GM13977 (cell line): ENCODE data around the gene CUL1.

Experiments
- DNase-seq: peaks from one replicate; pipeline ENCODE4 v3.0.0; 2012; ENCODE audit warnings: low spot score
- CTCF ChIP-seq: IDR thresholded peaks from 2 replicates; pipeline ENCODE4 v1.5.1; 2012; ENCODE audit warnings: mild to moderate bottlenecking, control low read depth; ENCODE audit not compliant: insufficient read depth; ENCODE audit errors: extremely low read depth, missing control alignments
- in situ Hi-C: fragments of 300-500 bp; cut with MboI; formaldehyde crosslinking; loops from one replicate; pipeline ENCODE4 v1.12.0; 2022; ENCODE audit warnings: low sequenced_read_pairs, low pct_unique_long_range_greater_than_20kb, mixed read lengths, inconsistent platforms; ENCODE audit not compliant: unreplicated experiment

The CUL1 gene

GRCh38 chr7:148828965-148829364, 130.3 kb downstream of the CUL1 start:
- DNase-seq: no peak
- in situ Hi-C loops: no loop called here
- TF ChIP-seq CTCF: no peak

- in situ Hi-C loops: no loop called here
- no peak for DNase-seq
- no peak for TF ChIP-seq CTCF
Observed at GRCh38 chr7:148830897-148831692, 132.4 kb downstream of the CUL1 start.

- in situ Hi-C loops: no loop called here
- no peak for TF ChIP-seq CTCF
- DNase-seq: no peak
Observed at GRCh38 chr7:148831782-148832181, 133.1 kb downstream of the CUL1 start.

- in situ Hi-C loops: no loop called here
- no peak for DNase-seq
- no peak for TF ChIP-seq CTCF
Observed at GRCh38 chr7:148834605-148835004, 135.9 kb downstream of the CUL1 start.

- in situ Hi-C loops: no loop called here
- no peak for DNase-seq
- no peak for TF ChIP-seq CTCF
Observed at GRCh38 chr7:148835854-148836253, 137.2 kb downstream of the CUL1 start.

GRCh38 chr7:148838905-148839304, 140.2 kb downstream of the CUL1 start:
- DNase-seq: no peak
- in situ Hi-C loops: no loop called here
- no peak for TF ChIP-seq CTCF
